H1 (cell line): ENCODE data around the gene STX5. TPM values are rescaled to one million over a fixed set of nuclear protein-coding genes. Genes with fewer than 3 reads are reported as not detected.
"Not testable (repeated sequence)": the region's sequence is repeated elsewhere in the genome, so short reads cannot be mapped to it uniquely, and the experiment has no call there.

Experiments
- CTCF ChIA-PET: fragments of 300-600 bp; sonication (Branson Sonifier 250); formaldehyde crosslinking; loops from one replicate; lab custom pipeline; 2021; ENCODE audit not compliant: partially characterized antibody; lab: Charles Lee
- POLR2A ChIA-PET: fragments of 300-600 bp; sonication (Branson Sonifier 250); formaldehyde crosslinking; loops from one replicate; lab custom pipeline; 2021; ENCODE audit warnings: inconsistent platforms; ENCODE audit not compliant: partially characterized antibody; lab: Charles Lee
- DNase-seq, 2 experiments: peaks; one replicate each; pipeline versions ENCODE4 v3.0.0 to v3.0.0-alpha.2; 2010 to 2022; ENCODE audit warnings: low spot score in 2 of 2, low read depth in 1 of 2, mixed read lengths in 1 of 2
- FAIRE-seq: peaks from 2 replicates; lab custom pipeline; 2011; peaks lifted over from hg19 to GRCh38; lab: Jason Lieb, UNC
- H2AFZ ChIP-seq: 2 replicates; pipeline ENCODE4 v1.8.1; 2012; ENCODE audit warnings: low read length, inconsistent platforms
- H2AK5ac ChIP-seq: 2 replicates; pipeline ENCODE4 v1.6.1; 2013; ENCODE audit warnings: low read depth, low read length
- H2BK120ac ChIP-seq: replicated peaks from 2 replicates; pipeline ENCODE3; 2013; ENCODE audit warnings: low read depth, low read length, inconsistent platforms
- H2BK12ac ChIP-seq: 2 replicates; pipeline ENCODE4 v1.6.1; 2013; ENCODE audit warnings: low read depth, low read length
- H2BK15ac ChIP-seq: 2 replicates; pipeline ENCODE4 v1.6.1; 2013; ENCODE audit warnings: low read length
- H2BK20ac ChIP-seq: 2 replicates; pipeline ENCODE4 v1.6.1; 2013; ENCODE audit warnings: low read length
- H2BK5ac ChIP-seq: 2 replicates; pipeline ENCODE4 v1.6.1; 2013; ENCODE audit warnings: low read depth, low read length
- H3K14ac ChIP-seq: 2 replicates; pipeline ENCODE4 v1.6.1; 2013; ENCODE audit warnings: inconsistent platforms; ENCODE audit not compliant: insufficient read length
- H3K18ac ChIP-seq: 2 replicates; pipeline ENCODE4 v1.6.1; 2013; ENCODE audit warnings: low read length; ENCODE audit errors: extremely low read depth
- H3K23ac ChIP-seq: 2 replicates; pipeline ENCODE4 v1.6.1; 2013; ENCODE audit warnings: inconsistent platforms; ENCODE audit not compliant: insufficient read length
- H3K23me2 ChIP-seq: 2 replicates; pipeline ENCODE4 v1.6.1; 2013; ENCODE audit warnings: low read depth, low read length
- H3K27ac ChIP-seq: 2 replicates; pipeline ENCODE4 v1.6.1; 2011; ENCODE audit warnings: low read depth, low read length, inconsistent platforms
- H3K27me3 ChIP-seq, 4 experiments: replicated peaks in 1 of 4; 1 replicate in 1 of 4; 2 replicates in 3 of 4; pipeline versions ENCODE4 v1.6.1 to v1.8.1; 2011 to 2013; ENCODE audit warnings: low read length in 3 of 4, mild to moderate bottlenecking in 3 of 4, inconsistent platforms in 2 of 4, mixed read lengths in 2 of 4, moderate library complexity in 1 of 4; ENCODE audit not compliant: control insufficient read depth in 3 of 4, insufficient read depth in 3 of 4; ENCODE audit errors: extremely low read depth in 1 of 4
- H3K36me3 ChIP-seq, 4 experiments: 2 replicates each; pipeline versions ENCODE4 v1.6.1 to v1.8.1; 2011 to 2013; ENCODE audit warnings: mild to moderate bottlenecking in 4 of 4, low read length in 3 of 4, moderate library complexity in 2 of 4, control low read depth in 1 of 4, inconsistent platforms in 1 of 4; ENCODE audit not compliant: insufficient read depth in 4 of 4, control insufficient read depth in 2 of 4
- H3K4ac ChIP-seq: replicated peaks from 2 replicates; pipeline ENCODE3; 2013; ENCODE audit warnings: low read length, low read depth, mixed read lengths, inconsistent platforms; ENCODE audit not compliant: insufficient read length
- H3K4me1 ChIP-seq, 4 experiments: replicated peaks in 1 of 4; 1 replicate in 1 of 4; 2 replicates in 3 of 4; pipeline versions ENCODE4 v1.6.1 to v1.8.1; 2011 to 2013; ENCODE audit warnings: low read length in 3 of 4, inconsistent platforms in 2 of 4, mixed read lengths in 1 of 4; ENCODE audit not compliant: insufficient read depth in 4 of 4, control insufficient read depth in 3 of 4
- H3K4me2 ChIP-seq, 2 experiments: 2 replicates each; pipeline versions ENCODE4 v1.6.1 to v1.8.1; 2011 to 2013; ENCODE audit warnings: low read depth in 2 of 2, low read length in 2 of 2, control low read depth in 1 of 2, inconsistent platforms in 1 of 2, mild to moderate bottlenecking in 1 of 2; ENCODE audit not compliant: insufficient read depth in 1 of 2
- H3K4me3 ChIP-seq, 4 experiments: fragments of 200-600, 300-600 bp in 1 of 4; sonication (generic), shearing (Covaris generic), sonication (Bioruptor Twin) in 1 of 4; 2 replicates each; pipeline versions ENCODE4 v1.5.1 to v1.8.1; 2011 to 2016; ENCODE audit warnings: low read length in 4 of 4, low read depth in 3 of 4, control low read depth in 2 of 4, inconsistent platforms in 2 of 4, mild to moderate bottlenecking in 2 of 4, mixed read lengths in 1 of 4, moderate library complexity in 1 of 4; ENCODE audit not compliant: insufficient read depth in 2 of 4; ENCODE audit errors: extremely low read depth in 1 of 4
- H3K56ac ChIP-seq: replicated peaks from 2 replicates; pipeline ENCODE3; 2013; ENCODE audit warnings: low read depth, mild to moderate bottlenecking, mixed read lengths, low read length, inconsistent platforms; ENCODE audit not compliant: insufficient read length
- H3K79me1 ChIP-seq: 2 replicates; pipeline ENCODE4 v1.6.1; 2013; ENCODE audit warnings: low read depth, low read length, control low read depth
- H3K79me2 ChIP-seq, 2 experiments: 2 replicates each; pipeline versions ENCODE4 v1.6.1 to v1.8.1; 2012 to 2013; ENCODE audit warnings: low read length in 2 of 2, mild to moderate bottlenecking in 2 of 2, inconsistent platforms in 1 of 2; ENCODE audit not compliant: insufficient read depth in 2 of 2, control insufficient read depth in 1 of 2
- H3K9ac ChIP-seq, 4 experiments: replicated peaks in 1 of 4; 1 replicate in 1 of 4; 2 replicates in 3 of 4; pipeline versions ENCODE4 v1.6.1 to v1.8.1; 2011 to 2013; ENCODE audit warnings: low read depth in 3 of 4, low read length in 3 of 4, control low read depth in 2 of 4, mild to moderate bottlenecking in 2 of 4, moderate library complexity in 2 of 4, inconsistent platforms in 1 of 4; ENCODE audit errors: extremely low read depth in 1 of 4
- H3K9me3 ChIP-seq, 2 experiments: 2 replicates each; pipeline versions ENCODE4 v1.6.1 to v1.8.1; 2012 to 2013; ENCODE audit warnings: mild to moderate bottlenecking in 2 of 2, moderate library complexity in 2 of 2, control low read depth in 1 of 2, inconsistent platforms in 1 of 2, low read depth in 1 of 2, low read length in 1 of 2, mixed read lengths in 1 of 2; ENCODE audit not compliant: insufficient read depth in 2 of 2
- H4K20me1 ChIP-seq, 2 experiments: replicated peaks in 1 of 2; 2 replicates each; pipeline versions ENCODE3 to v1.8.1; 2011 to 2013; ENCODE audit warnings: inconsistent platforms in 2 of 2, low read length in 2 of 2, mild to moderate bottlenecking in 1 of 2; ENCODE audit not compliant: insufficient read depth in 2 of 2, control insufficient read depth in 1 of 2
- H4K5ac ChIP-seq: 2 replicates; pipeline ENCODE4 v1.6.1; 2013; ENCODE audit warnings: low read length, low read depth, mixed read lengths, inconsistent platforms; ENCODE audit not compliant: insufficient read length
- H4K8ac ChIP-seq: 2 replicates; pipeline ENCODE4 v1.8.0; 2013; ENCODE audit warnings: mild to moderate bottlenecking, moderate library complexity, low read length, inconsistent platforms; ENCODE audit not compliant: insufficient read depth; ENCODE audit errors: extremely low read depth
- H4K91ac ChIP-seq: replicated peaks from 2 replicates; pipeline ENCODE3; 2013; ENCODE audit warnings: low read length, mixed read lengths, inconsistent platforms; ENCODE audit not compliant: insufficient read length
- SIRT6 ChIP-seq: IDR thresholded peaks from one replicate; pipeline ENCODE4 v1.7.1; 2012; ENCODE audit warnings: low read length, inconsistent platforms
- YY1 ChIP-seq: IDR thresholded peaks from 2 replicates; pipeline ENCODE4 v1.6.1; 2011; ENCODE audit warnings: low read depth, mild to moderate bottlenecking, low read length
- WGBS, 2 experiments: shearing (Covaris generic) in 1 of 2; methylation state at CpG; one replicate each; pipeline versions ENCODE4 v1.1.6 to v1.1.7; 2013 to 2015; ENCODE audit warnings: low lambda C conversion rate in 2 of 2, mixed read lengths in 2 of 2, inconsistent platforms in 1 of 2, low coverage in 1 of 2, missing lambda C conversion rate in 1 of 2; ENCODE audit not compliant: insufficient replicate concordance in 2 of 2, insufficient coverage in 1 of 2, insufficient read length in 1 of 2; ENCODE audit errors: extremely low coverage in 1 of 2, missing lambda C conversion rate in 1 of 2; 5-methylcytosine and 5-hydroxymethylcytosine counted together
- polyA plus RNA-seq, 7 experiments: library from polyadenylated mRNA; depleted of rRNA in 3 of 7; stranded (reverse) in 5 of 7; unstranded in 2 of 7; fragments of >200 nt in 5 of 7; fragments of 200-250 nt in 2 of 7; gene quantifications; 1 replicate in 5 of 7; 2 replicates in 1 of 7; 4 replicates in 1 of 7; pipeline versions ENCODE4 v1.2.1 to v1.2.3, GENCODE V29; 2011 to 2013; ENCODE audit warnings: missing spikeins in 2 of 7, mixed read lengths in 2 of 7
- total RNA-seq: library from RNA; stranded (reverse); fragmentation: NEBNext Ultra II Directional; extraction: Animal tissue kit (Norgen Biotek cat#: 25700); gene quantifications from 2 replicates; pipeline ENCODE4 v1.2.1, GENCODE V29; 2021

Gene STX5
- total and polyA plus RNA-seq, 2 of the 8 experiments (the other 6 are each of a cell fraction or from before 2014, with no cell fraction given), result 24.2 to 28.5 TPM

- no peak for TF ChIP-seq YY1
- no peak for TF ChIP-seq SIRT6
- TF ChIP-seq, all 59 proteins: peak for 4
Measured at GRCh38 chr11:62770778-62771143, 61.1 kb downstream of the STX5 start (continued).

- not testable (repeated sequence) for H3K18ac ChIP-seq, H3K23ac ChIP-seq, H3K14ac ChIP-seq, H3K9ac ChIP-seq, H2BK15ac ChIP-seq, H4K8ac ChIP-seq, H2BK20ac ChIP-seq, DNase-seq, H4K5ac ChIP-seq, FAIRE-seq, H2BK120ac ChIP-seq, H3K4me1 ChIP-seq, H2AK5ac ChIP-seq, H3K9me3 ChIP-seq, H4K91ac ChIP-seq, H3K79me1 ChIP-seq, H3K27me3 ChIP-seq, H2BK12ac ChIP-seq, H3K56ac ChIP-seq, H4K20me1 ChIP-seq, H3K27ac ChIP-seq, H2BK5ac ChIP-seq, H3K23me2 ChIP-seq, H2AFZ ChIP-seq, H3K4ac ChIP-seq
- Histone ChIP-seq H3K79me2 (peaks cover 3 to 26% of the 10 kb centered on the region in 2 experiments), H3K4me3 (peak overlapping the region in 1 of 4 experiments; percentile 83; a peak in 3 of 8 replicates), H3K36me3 (peaks cover 6 to 14% (median 7%) of the 10 kb centered on the region in 4 experiments; a peak in 7 of 8 replicates), H3K4me2 (peak overlapping the region in 1 of 2 experiments; percentile 19; a peak in 1 of 4 replicates)
- POLR2A ChIA-PET, result interaction anchor here (0.6 to 11.5 kb wide), 17 partner anchors 8 to 279 kb away, joined by 3 to 145 read pairs (median 8); partner anchors contain the start of genes C11orf98, CSKMT, EEF1G and HNRNPUL2
- CTCF ChIA-PET, result interaction anchor here (0.6 to 2.3 kb wide), 4 partner anchors 8 to 27 kb away, joined by 4 to 11 read pairs (median 4); partner anchors contain the start of gene TAF6L
- WGBS, 2 experiments, result 65% methylated on average over 9 of the region's 9 CpGs; no CpG with 5 or more reads in 1 of the 2 experiments
Measured at GRCh38 chr11:62760867-62761227, 71.0 kb downstream of the STX5 start.
